Kasumi-1 (cell line): ENCODE data around the gene TMEM217.
"Not testable (repeated sequence)": the region's sequence is repeated elsewhere in the genome, so short reads cannot be mapped to it uniquely, and the experiment has no call there.

Experiments
- DNase-seq, 2 experiments: peaks; one replicate each; lab custom pipeline; 2025; lab: John Stamatoyannopoulos, UW

TMEM217 gene

GRCh38 chr6:37182736-37183590, 75.0 kb downstream of the TMEM217 start:
- peak; percentile 98 to 99 for DNase-seq

DNA sequence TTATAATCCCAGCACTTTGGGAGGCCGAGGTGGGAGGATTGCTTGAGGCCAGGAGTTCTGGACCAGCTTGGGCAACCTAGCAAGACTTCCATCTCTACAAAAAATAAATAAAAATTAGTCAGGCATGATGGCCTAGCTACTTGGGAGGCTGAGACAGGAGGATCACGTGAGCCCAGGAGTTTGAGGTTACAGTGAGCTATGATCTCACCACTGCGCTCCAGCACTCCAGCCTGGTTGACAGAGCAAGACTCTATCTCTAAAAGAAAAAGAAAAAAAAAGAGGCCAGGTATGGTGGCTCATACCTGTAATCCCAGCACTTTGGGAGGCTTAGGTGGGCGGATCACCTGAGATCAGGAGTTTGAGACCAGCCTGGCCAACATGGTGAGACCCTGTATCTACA, 77.3 kb downstream of the TMEM217 start:
- DNase-seq, result not testable (repeated sequence)

- DNase-seq, result no peak
Observed at GRCh38 chr6:37180075-37180474, 77.9 kb downstream of the TMEM217 start.

- no peak for DNase-seq
Observed at GRCh38 chr6:37177935-37178517, 79.9 kb downstream of the TMEM217 start.

DNA sequence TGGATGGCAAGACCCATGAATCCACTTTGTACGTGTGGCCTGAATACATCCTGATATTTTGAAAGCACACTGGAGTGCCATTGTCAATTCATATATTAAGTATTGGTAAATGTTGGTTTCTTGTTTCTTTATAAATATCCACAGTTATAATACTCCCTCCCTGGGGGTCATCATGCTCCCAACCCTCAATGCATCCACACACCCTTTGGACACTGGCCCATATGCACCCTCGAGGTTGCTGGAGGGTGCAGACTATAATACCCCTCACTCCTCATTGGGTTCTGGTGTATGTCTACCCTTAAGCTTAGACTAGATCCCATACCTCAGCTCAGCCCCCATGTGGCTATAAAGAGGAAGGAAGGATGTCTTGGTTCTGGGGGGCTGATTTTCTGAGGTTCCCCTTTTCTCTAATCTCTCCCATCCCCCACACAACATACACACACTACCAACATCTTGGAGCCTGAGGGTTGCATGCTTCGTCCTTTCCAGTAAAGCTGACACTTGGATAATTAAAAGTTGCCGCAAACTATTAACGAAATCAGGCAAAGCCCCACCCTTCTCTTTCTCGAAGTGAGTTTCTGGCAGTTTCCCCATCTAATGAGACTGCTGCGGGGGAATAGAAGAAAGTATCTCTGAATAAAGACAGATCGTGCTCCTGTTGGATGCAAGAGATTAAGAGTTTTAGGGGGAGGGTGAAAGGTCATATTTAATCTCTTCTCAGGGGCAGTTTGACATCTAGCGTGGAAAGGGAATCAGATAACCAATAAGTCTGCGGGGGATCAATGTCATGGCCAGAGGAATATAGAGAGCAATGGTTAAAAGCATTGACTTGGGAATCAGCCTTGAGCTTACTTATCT, 80.6 kb downstream of the TMEM217 start:
- DNase-seq, result peak; percentile 95 to 97

- DNase-seq, result no peak
Observed at GRCh38 chr6:37176268-37177076, 81.5 kb downstream of the TMEM217 start.

GRCh38 chr6:37175332-37176267, 82.3 kb downstream of the TMEM217 start:
- DNase-seq, result no peak

DNA sequence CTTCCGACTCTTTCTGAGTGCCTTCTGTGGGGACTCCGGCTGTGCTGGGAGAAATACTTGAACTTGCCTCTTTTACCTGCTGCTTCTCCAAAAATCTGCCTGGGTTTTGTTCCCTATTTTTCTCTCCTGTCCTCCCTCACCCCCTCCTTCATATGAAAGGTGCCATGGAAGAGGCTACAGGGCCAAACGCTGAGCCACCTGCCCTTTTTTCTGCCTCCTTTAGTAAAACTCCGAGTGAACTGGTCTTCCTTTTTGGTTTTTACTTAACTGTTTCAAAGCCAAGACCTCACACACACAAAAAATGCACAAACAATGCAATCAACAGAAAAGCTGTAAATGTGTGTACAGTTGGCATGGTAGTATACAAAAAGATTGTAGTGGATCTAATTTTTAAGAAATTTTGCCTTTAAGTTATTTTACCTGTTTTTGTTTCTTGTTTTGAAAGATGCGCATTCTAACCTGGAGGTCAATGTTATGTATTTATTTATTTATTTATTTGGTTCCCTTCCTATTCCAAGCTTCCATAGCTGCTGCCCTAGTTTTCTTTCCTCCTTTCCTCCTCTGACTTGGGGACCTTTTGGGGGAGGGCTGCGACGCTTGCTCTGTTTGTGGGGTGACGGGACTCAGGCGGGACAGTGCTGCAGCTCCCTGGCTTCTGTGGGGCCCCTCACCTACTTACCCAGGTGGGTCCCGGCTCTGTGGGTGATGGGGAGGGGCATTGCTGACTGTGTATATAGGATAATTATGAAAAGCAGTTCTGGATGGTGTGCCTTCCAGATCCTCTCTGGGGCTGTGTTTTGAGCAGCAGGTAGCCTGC, 83.2 kb downstream of the TMEM217 start:
- DNase-seq, result no peak

DNA sequence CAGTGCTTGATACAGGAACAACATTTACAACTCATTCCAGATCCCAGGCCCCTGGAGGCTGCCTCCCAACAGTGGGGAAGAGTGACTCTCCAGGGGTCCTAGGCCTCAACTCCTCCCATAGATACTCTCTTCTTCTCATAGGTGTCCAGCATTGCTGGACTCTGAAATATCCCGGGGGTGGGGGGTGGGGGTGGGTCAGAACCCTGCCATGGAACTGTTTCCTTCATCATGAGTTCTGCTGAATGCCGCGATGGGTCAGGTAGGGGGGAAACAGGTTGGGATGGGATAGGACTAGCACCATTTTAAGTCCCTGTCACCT, 83.8 kb downstream of the TMEM217 start:
- no peak for DNase-seq

GRCh38 chr6:37173493-37174195, 84.3 kb downstream of the TMEM217 start:
- no peak for DNase-seq

- no peak for DNase-seq
Observed at GRCh38 chr6:37172912-37173492, 84.9 kb downstream of the TMEM217 start.

DNA sequence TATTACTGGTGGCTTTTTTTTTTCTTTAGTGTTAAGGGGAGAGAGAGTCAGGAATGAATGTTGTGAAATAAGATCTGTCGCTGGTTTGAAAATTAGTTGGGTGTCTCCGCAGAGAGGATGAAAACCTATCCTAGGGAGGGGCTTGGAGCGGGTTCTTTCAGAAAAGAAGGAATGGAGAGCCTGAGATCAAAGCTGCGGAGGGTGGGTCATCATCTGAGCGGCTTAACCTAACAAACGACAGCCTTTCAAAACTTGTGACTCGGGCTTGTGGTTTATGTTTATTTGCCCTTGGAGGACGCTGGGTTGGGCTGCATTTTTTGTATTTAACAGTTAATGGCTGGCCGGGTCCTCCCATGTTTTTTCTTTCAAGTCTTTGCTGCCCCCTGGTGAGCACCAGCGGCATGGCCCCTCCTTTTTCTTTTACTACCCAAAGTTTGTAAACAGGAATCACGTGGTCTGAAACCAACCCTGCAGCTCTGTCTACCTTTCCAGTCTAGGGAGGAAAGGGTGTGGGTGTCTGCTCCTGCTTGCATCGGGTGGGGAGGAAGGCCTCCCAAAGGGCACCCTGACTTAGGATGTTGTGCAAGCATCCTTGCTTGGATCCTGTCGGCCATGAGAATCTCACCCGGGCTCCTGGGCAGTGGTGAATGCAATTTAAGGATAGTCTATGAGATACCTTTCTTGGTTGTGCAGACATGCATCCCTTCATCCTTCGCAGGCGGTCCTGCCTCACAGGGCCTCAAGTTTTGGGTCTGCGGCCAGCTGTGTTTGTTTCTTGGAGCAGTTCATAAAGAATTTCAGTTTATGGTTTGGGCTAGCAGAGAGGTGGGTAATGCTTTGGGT, 85.8 kb downstream of the TMEM217 start:
- DNase-seq, result peak; percentile 86 to 89

DNA sequence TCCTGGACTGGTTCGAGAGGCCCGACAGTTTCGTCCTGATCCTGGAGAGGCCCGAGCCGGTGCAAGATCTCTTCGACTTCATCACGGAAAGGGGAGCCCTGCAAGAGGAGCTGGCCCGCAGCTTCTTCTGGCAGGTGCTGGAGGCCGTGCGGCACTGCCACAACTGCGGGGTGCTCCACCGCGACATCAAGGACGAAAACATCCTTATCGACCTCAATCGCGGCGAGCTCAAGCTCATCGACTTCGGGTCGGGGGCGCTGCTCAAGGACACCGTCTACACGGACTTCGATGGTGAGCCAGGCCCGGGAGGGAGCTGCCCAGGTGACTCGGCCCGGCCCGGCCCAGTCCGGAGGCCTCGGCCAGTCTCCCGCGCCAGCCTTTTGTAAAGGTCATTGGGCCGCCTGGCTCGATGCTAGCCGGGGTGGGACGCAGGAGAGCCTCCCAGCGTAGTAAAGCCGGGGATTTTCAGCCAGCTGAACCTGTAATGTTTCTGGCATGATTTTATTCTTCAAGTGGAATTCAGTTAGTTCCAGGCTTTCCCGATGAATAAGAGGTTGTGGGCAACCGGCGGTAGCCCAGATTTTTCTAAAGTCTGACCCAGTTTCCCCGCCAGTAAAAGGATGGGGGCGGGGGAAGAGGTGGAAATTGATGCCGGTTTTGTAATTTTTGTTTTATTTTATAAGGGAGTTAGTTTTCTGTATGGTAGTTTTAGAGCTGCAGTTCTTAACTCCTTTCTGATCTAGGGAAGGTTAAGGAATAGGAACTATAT, 86.6 kb downstream of the TMEM217 start:
- DNase-seq, result no peak

DNA sequence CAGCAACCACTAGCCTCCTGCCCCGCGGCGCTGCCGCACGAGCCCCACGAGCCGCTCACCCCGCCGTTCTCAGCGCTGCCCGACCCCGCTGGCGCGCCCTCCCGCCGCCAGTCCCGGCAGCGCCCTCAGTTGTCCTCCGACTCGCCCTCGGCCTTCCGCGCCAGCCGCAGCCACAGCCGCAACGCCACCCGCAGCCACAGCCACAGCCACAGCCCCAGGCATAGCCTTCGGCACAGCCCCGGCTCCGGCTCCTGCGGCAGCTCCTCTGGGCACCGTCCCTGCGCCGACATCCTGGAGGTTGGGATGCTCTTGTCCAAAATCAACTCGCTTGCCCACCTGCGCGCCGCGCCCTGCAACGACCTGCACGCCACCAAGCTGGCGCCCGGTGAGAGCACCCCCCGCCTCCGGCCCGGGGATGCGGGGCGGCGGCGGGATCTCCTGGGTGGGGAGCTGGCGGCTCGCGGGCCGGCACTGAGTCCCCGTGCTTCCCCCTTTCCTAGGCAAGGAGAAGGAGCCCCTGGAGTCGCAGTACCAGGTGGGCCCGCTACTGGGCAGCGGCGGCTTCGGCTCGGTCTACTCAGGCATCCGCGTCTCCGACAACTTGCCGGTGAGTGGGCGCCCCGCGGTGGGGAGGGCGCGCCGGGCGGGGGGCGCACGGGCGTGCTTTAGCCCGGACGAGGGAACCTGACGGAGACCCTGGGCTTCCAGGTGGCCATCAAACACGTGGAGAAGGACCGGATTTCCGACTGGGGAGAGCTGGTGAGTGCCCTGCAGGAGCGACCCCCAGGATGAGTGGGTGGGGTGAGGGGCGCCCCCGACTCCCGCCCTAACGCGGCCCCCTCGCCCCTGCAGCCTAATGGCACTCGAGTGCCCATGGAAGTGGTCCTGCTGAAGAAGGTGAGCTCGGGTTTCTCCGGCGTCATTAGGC, 87.4 kb downstream of the TMEM217 start:
- peak; percentile 19 to 22 for DNase-seq

GRCh38 chr6:37169496-37170272, 88.3 kb downstream of the TMEM217 start, which contains the start of gene PIM1:
TSS of gene PIM1 (plus strand) at chr6:37170152. CDS start at chr6:37170576, 424 bp downstream.
- peak; percentile 89 to 93 for DNase-seq
